Measurements from ENCODE around the gene GRM7.

The GRM7 gene

DNA sequence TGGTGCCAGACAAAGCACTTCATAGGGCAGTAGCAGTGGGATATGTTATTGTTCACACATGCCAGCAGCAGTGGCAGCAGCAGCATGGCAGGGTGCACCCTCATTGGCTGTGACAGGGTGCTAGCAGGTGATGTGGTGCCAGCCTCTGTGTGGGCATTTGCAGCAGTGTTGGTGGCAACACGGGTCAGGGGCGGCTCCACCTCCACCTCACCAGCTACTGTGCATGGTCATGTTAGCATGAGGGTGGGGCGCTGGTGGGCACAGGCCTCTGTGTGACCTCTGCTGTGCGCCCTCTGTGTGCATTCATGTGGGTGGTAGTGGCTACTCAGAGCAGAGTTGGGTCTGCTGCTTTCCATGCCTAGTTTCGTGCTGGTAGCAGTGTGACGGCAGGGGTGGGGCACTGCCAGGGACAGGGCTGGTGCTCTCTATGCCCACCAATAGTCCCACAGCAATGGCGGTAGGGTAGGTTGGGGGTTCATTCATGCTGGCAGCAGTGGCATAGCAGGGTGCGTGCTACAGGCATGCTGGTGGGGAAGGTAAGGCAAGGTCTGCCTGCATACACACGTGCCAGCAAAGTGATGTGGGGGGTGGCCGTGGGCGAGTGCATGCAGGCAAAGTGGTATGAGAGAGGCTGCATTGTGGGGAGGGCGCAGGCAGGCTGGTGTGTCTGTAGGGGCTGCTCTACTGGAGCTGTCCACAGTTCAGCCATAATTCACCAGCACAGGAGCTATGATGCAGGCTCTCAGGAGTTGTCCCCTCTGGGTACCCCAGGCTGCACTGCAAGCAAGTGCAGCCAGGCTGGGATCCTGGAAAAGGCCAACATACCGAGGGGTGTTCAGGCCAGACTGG lies 402.7 kb downstream of the GRM7 start:
- no peak overlapping the region for H3K4me3 ChIP-seq (ENCODE audit: low read depth, low read length)
- H3K27me3 ChIP-seq (ENCODE audit: insufficient read depth, low read depth, severe bottlenecking) = no peaks in the 10 kb centered on the region
- H3K36me3 ChIP-seq = no peaks in the 10 kb centered on the region
- TF ChIP-seq, protein P1, sequence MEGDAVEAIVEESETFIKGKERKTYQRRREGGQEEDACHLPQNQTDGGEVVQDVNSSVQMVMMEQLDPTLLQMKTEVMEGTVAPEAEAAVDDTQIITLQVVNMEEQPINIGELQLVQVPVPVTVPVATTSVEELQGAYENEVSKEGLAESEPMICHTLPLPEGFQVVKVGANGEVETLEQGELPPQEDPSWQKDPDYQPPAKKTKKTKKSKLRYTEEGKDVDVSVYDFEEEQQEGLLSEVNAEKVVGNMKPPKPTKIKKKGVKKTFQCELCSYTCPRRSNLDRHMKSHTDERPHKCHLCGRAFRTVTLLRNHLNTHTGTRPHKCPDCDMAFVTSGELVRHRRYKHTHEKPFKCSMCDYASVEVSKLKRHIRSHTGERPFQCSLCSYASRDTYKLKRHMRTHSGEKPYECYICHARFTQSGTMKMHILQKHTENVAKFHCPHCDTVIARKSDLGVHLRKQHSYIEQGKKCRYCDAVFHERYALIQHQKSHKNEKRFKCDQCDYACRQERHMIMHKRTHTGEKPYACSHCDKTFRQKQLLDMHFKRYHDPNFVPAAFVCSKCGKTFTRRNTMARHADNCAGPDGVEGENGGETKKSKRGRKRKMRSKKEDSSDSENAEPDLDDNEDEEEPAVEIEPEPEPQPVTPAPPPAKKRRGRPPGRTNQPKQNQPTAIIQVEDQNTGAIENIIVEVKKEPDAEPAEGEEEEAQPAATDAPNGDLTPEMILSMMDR (IDR thresholded peaks at IDR 0.05; ENCODE audit: low read depth, low read length) = no peak
- DNase-seq = no peak
- H3K9me3 ChIP-seq (ENCODE audit: severe bottlenecking) = no peaks in the 10 kb centered on the region
- H3K27ac ChIP-seq = no peak overlapping the region

- no peak overlapping the region for H3K4me3 ChIP-seq (ENCODE audit: low read depth, low read length)
- TF ChIP-seq, protein P1 (IDR thresholded peaks at IDR 0.05; ENCODE audit: low read depth, low read length) = no peak
- no peaks in the 10 kb centered on the region for H3K36me3 ChIP-seq
- H3K9me3 ChIP-seq (ENCODE audit: severe bottlenecking) = no peaks in the 10 kb centered on the region
- H3K27ac ChIP-seq = no peak overlapping the region
- DNase-seq = no peak
- no peaks in the 10 kb centered on the region for H3K27me3 ChIP-seq (ENCODE audit: insufficient read depth, low read depth, severe bottlenecking)
Measured at GRCh38 chr3:7264196-7264526, 403.2 kb downstream of the GRM7 start.

GRCh38 chr3:7265736-7266135 lies 404.8 kb downstream of the GRM7 start:
- TF ChIP-seq, protein P1 (IDR thresholded peaks at IDR 0.05; ENCODE audit: low read depth, low read length) = no peak
- DNase-seq = peak; percentile 69
- Histone ChIP-seq H3K27me3 (ENCODE audit: insufficient read depth, low read depth, severe bottlenecking) (no peaks in the 10 kb centered on the region), H3K36me3 (no peaks in the 10 kb centered on the region), H3K27ac (no peak overlapping the region), H3K9me3 (ENCODE audit: severe bottlenecking) (no peaks in the 10 kb centered on the region), H3K4me3 (ENCODE audit: low read depth, low read length) (no peak overlapping the region)

GRCh38 chr3:7266551-7266950 lies 405.6 kb downstream of the GRM7 start:
- TF ChIP-seq, protein P1 (IDR thresholded peaks at IDR 0.05; ENCODE audit: low read depth, low read length) = no peak
- Histone ChIP-seq H3K27me3 (ENCODE audit: insufficient read depth, low read depth, severe bottlenecking) (no peaks in the 10 kb centered on the region), H3K36me3 (no peaks in the 10 kb centered on the region), H3K4me3 (ENCODE audit: low read depth, low read length) (no peak overlapping the region), H3K9me3 (ENCODE audit: severe bottlenecking) (no peaks in the 10 kb centered on the region), H3K27ac (no peak overlapping the region)
- DNase-seq = no peak

- Histone ChIP-seq H3K4me3 (ENCODE audit: low read depth, low read length) (no peak overlapping the region), H3K27ac (no peak overlapping the region), H3K27me3 (ENCODE audit: insufficient read depth, low read depth, severe bottlenecking) (no peaks in the 10 kb centered on the region), H3K36me3 (no peaks in the 10 kb centered on the region), H3K9me3 (ENCODE audit: severe bottlenecking) (no peaks in the 10 kb centered on the region)
- TF ChIP-seq, protein P1 (IDR thresholded peaks at IDR 0.05; ENCODE audit: low read depth, low read length) = no peak
- DNase-seq = no peak
Measured at GRCh38 chr3:7270731-7271130, 409.8 kb downstream of the GRM7 start.

DNA sequence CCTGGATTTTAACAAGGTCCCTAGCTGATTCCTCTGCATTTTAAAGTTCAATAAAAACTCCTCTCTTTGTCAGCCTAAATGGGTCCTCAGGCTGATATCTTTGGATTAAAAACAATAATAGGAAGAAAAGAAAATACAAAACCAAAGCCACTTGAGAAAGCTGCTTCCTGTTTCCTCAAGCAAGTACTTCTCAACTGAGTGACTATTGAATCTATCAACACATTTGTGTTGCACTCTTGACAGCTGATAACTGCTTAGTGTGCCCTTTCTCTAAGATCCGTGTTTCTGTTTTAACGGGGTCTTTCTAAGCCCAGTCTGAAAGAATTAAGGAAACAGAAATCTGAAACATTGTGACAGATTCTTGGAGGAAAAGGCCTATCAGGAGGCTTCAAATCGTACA lies 410.7 kb downstream of the GRM7 start:
- DNase-seq = no peak
- Histone ChIP-seq H3K9me3 (ENCODE audit: severe bottlenecking) (no peaks in the 10 kb centered on the region), H3K4me3 (ENCODE audit: low read depth, low read length) (no peak overlapping the region), H3K27ac (no peak overlapping the region), H3K36me3 (no peaks in the 10 kb centered on the region), H3K27me3 (ENCODE audit: insufficient read depth, low read depth, severe bottlenecking) (no peaks in the 10 kb centered on the region)
- TF ChIP-seq, protein P1 (IDR thresholded peaks at IDR 0.05; ENCODE audit: low read depth, low read length) = no peak
